ENCODE measurements around the gene FLNB. TPM values are rescaled to one million over a fixed set of nuclear protein-coding genes. Genes with fewer than 3 reads are reported as not detected.

FLNB gene
- total RNA-seq, 1 donor from 2014 or later: 75.4 TPM

GRCh38 chr3:57998366-57999283 is 9.6 kb upstream of the FLNB start:
- DNase-seq: no peak
- H3K27ac Mint-ChIP-seq (ENCODE audit: unreplicated experiment): no peak overlapping the region
- TF ChIP-seq CTCF (IDR thresholded peaks at IDR 0.05; ENCODE audit: partially characterized antibody, unreplicated experiment): no peak

GRCh38 chr3:57999417-58000115 is 8.7 kb upstream of the FLNB start:
- Mint-ChIP-seq H3K4me3 (ENCODE audit: unreplicated experiment) (no peak overlapping the region), H3K27ac (ENCODE audit: unreplicated experiment) (no peak overlapping the region), H3K27me3 (ENCODE audit: unreplicated experiment) (peaks cover 2% of the 10 kb centered on the region)

More at GRCh38 chr3:57998366-57999283, 9.6 kb upstream of the FLNB start:
- Mint-ChIP-seq H3K36me3 (ENCODE audit: unreplicated experiment) (no peaks in the 10 kb centered on the region), H3K4me1 (ENCODE audit: low read depth, unreplicated experiment) (no peaks in the 10 kb centered on the region), H3K4me3 (ENCODE audit: unreplicated experiment) (no peak overlapping the region), H3K9me3 (ENCODE audit: unreplicated experiment) (no peaks in the 10 kb centered on the region), H3K27me3 (ENCODE audit: unreplicated experiment) (peaks cover 2% of the 10 kb centered on the region)

GRCh38 chr3:58000306-58001085 is 7.7 kb upstream of the FLNB start:
- no peak for TF ChIP-seq CTCF (IDR thresholded peaks at IDR 0.05; ENCODE audit: partially characterized antibody, unreplicated experiment)
- Mint-ChIP-seq H3K4me3 (ENCODE audit: unreplicated experiment) (no peak overlapping the region), H3K27me3 (ENCODE audit: unreplicated experiment) (peaks cover 2% of the 10 kb centered on the region), H3K27ac (ENCODE audit: unreplicated experiment) (no peak overlapping the region), H3K9me3 (ENCODE audit: unreplicated experiment) (no peaks in the 10 kb centered on the region), H3K4me1 (ENCODE audit: low read depth, unreplicated experiment) (no peaks in the 10 kb centered on the region), H3K36me3 (ENCODE audit: unreplicated experiment) (no peaks in the 10 kb centered on the region)
- no peak for DNase-seq

More at GRCh38 chr3:57999417-58000115, 8.7 kb upstream of the FLNB start:
- Mint-ChIP-seq H3K9me3 (ENCODE audit: unreplicated experiment) (no peaks in the 10 kb centered on the region), H3K36me3 (ENCODE audit: unreplicated experiment) (no peaks in the 10 kb centered on the region), H3K4me1 (ENCODE audit: low read depth, unreplicated experiment) (no peaks in the 10 kb centered on the region)
- DNase-seq: no peak
- no peak for TF ChIP-seq CTCF (IDR thresholded peaks at IDR 0.05; ENCODE audit: partially characterized antibody, unreplicated experiment)

GRCh38 chr3:58001086-58001467 is 7.1 kb upstream of the FLNB start:
- Mint-ChIP-seq H3K27ac (ENCODE audit: unreplicated experiment) (no peak overlapping the region), H3K36me3 (ENCODE audit: unreplicated experiment) (no peaks in the 10 kb centered on the region), H3K4me3 (ENCODE audit: unreplicated experiment) (no peak overlapping the region), H3K27me3 (ENCODE audit: unreplicated experiment) (peaks cover 2% of the 10 kb centered on the region), H3K4me1 (ENCODE audit: low read depth, unreplicated experiment) (no peaks in the 10 kb centered on the region), H3K9me3 (ENCODE audit: unreplicated experiment) (no peaks in the 10 kb centered on the region)
- DNase-seq: no peak
- no peak for TF ChIP-seq CTCF (IDR thresholded peaks at IDR 0.05; ENCODE audit: partially characterized antibody, unreplicated experiment)
